ENCODE measurements around the gene SDK1. TPM values are rescaled to one million over a fixed set of nuclear protein-coding genes. Genes with fewer than 3 reads are reported as not detected.

Gene SDK1
- total and polyA plus RNA-seq, 2 of the 8 experiments (the other 6 are each of a cell fraction or from before 2014, with no cell fraction given), result 3.3 to 7.2 TPM

- no peak for TF ChIP-seq CTCF (IDR thresholded peaks at IDR 0.05; ENCODE audit: control extremely low read depth in 1 of 3, insufficient read depth in 1 of 3, low read depth in 1 of 3, low read length in 3 of 3)
Observed at GRCh38 chr7:3552499-3552898, 251.4 kb downstream of the SDK1 start (continued).
